ENCODE data around the gene CTNNA2.
A peak's percentile ranks its signal among the peaks of the same experiment; 100 is the strongest.
"Not testable (repeated sequence)": the region's sequence is repeated elsewhere in the genome, so short reads cannot be mapped to it uniquely, and the experiment has no call there.

CTNNA2 gene

GRCh38 chr2:80086831-80087230, 574.0 kb downstream of the CTNNA2 start (continued):
- TF ChIP-seq, protein P1, sequence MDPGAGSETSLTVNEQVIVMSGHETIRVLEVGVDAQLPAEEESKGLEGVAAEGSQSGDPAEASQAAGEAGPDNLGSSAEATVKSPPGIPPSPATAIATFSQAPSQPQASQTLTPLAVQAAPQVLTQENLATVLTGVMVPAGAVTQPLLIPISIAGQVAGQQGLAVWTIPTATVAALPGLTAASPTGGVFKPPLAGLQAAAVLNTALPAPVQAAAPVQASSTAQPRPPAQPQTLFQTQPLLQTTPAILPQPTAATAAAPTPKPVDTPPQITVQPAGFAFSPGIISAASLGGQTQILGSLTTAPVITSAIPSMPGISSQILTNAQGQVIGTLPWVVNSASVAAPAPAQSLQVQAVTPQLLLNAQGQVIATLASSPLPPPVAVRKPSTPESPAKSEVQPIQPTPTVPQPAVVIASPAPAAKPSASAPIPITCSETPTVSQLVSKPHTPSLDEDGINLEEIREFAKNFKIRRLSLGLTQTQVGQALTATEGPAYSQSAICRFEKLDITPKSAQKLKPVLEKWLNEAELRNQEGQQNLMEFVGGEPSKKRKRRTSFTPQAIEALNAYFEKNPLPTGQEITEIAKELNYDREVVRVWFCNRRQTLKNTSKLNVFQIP (CRISPR knock-in tag; IDR thresholded peaks at IDR 0.05; ENCODE audit: borderline replicate concordance, low read depth): no peak; the same call in 1 of the 2 replicates
- TF ChIP-seq PPARA (CRISPR knock-in tag; IDR thresholded peaks at IDR 0.05; ENCODE audit: borderline replicate concordance): 0 out of 2 replicates have a peak, but pooled peaks have one; percentile 21

DNA sequence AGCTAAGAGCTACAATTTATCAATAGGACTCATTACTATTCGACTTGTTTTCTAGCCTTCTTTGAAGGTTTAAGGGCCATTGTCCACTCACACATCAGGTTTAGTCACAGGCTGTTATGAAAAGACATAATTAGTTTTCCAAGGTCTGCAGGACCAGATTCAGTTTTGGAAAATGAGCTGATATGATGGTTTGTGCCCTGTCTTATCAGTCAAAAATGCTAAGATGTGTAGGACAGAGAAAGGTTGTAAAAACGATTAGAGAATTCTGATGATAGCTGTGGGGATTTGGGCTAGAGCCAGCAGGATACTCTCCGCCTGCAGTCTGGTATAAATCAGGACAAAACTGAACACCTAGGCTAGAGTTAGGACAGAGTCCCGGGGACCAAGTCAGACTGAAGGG, 578.4 kb downstream of the CTNNA2 start:
- TF ChIP-seq ESRRG (CRISPR knock-in tag; IDR thresholded peaks at IDR 0.05): no peak
- TF ChIP-seq TCF4 (CRISPR knock-in tag; IDR thresholded peaks at IDR 0.05; ENCODE audit: borderline replicate concordance): peak; percentile 45; the same call in 1 of the 2 replicates
- TF ChIP-seq ISL1 (CRISPR knock-in tag; IDR thresholded peaks at IDR 0.05): peak; percentile 66; the same call in 1 of the 2 replicates
- no peak for TF ChIP-seq ZFP30 (CRISPR knock-in tag; IDR thresholded peaks at IDR 0.05)
- TF ChIP-seq ARNTL (CRISPR knock-in tag; IDR thresholded peaks at IDR 0.05; ENCODE audit: borderline replicate concordance, low read depth): no peak
- TF ChIP-seq ZNF565 (CRISPR knock-in tag; conservative IDR thresholded peaks at IDR 0.05; ENCODE audit: low read depth): no peak
- TF ChIP-seq, protein P2, sequence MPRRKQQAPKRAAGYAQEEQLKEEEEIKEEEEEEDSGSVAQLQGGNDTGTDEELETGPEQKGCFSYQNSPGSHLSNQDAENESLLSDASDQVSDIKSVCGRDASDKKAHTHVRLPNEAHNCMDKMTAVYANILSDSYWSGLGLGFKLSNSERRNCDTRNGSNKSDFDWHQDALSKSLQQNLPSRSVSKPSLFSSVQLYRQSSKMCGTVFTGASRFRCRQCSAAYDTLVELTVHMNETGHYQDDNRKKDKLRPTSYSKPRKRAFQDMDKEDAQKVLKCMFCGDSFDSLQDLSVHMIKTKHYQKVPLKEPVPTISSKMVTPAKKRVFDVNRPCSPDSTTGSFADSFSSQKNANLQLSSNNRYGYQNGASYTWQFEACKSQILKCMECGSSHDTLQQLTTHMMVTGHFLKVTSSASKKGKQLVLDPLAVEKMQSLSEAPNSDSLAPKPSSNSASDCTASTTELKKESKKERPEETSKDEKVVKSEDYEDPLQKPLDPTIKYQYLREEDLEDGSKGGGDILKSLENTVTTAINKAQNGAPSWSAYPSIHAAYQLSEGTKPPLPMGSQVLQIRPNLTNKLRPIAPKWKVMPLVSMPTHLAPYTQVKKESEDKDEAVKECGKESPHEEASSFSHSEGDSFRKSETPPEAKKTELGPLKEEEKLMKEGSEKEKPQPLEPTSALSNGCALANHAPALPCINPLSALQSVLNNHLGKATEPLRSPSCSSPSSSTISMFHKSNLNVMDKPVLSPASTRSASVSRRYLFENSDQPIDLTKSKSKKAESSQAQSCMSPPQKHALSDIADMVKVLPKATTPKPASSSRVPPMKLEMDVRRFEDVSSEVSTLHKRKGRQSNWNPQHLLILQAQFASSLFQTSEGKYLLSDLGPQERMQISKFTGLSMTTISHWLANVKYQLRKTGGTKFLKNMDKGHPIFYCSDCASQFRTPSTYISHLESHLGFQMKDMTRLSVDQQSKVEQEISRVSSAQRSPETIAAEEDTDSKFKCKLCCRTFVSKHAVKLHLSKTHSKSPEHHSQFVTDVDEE (CRISPR knock-in tag; IDR thresholded peaks at IDR 0.05): peak; percentile 52
- TF ChIP-seq, protein P3, sequence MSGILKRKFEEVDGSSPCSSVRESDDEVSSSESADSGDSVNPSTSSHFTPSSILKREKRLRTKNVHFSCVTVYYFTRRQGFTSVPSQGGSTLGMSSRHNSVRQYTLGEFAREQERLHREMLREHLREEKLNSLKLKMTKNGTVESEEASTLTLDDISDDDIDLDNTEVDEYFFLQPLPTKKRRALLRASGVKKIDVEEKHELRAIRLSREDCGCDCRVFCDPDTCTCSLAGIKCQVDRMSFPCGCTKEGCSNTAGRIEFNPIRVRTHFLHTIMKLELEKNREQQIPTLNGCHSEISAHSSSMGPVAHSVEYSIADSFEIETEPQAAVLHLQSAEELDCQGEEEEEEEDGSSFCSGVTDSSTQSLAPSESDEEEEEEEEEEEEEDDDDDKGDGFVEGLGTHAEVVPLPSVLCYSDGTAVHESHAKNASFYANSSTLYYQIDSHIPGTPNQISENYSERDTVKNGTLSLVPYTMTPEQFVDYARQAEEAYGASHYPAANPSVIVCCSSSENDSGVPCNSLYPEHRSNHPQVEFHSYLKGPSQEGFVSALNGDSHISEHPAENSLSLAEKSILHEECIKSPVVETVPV (CRISPR knock-in tag; IDR thresholded peaks at IDR 0.05): no peak
- TF ChIP-seq GLIS3 (CRISPR knock-in tag; IDR thresholded peaks at IDR 0.05): no peak
- no peak for TF ChIP-seq CREB5 (CRISPR knock-in tag; IDR thresholded peaks at IDR 0.05; ENCODE audit: low read depth)
- ATAC-seq: no peak

GRCh38 chr2:80092474-80092873, 579.6 kb downstream of the CTNNA2 start:
- no peak for ATAC-seq

GRCh38 chr2:80098503-80098902, 585.7 kb downstream of the CTNNA2 start:
- not testable (repeated sequence) for ATAC-seq

More at GRCh38 chr2:80092474-80092873, 579.6 kb downstream of the CTNNA2 start:
- TF ChIP-seq TCF4 (CRISPR knock-in tag; IDR thresholded peaks at IDR 0.05; ENCODE audit: borderline replicate concordance) (no peak), OSR1 (CRISPR knock-in tag; IDR thresholded peaks at IDR 0.05) (no peak), PPARA (CRISPR knock-in tag; IDR thresholded peaks at IDR 0.05; ENCODE audit: borderline replicate concordance) (no peak), ZNF565 (CRISPR knock-in tag; conservative IDR thresholded peaks at IDR 0.05; ENCODE audit: low read depth) (no peak), ZNF8 (CRISPR knock-in tag; IDR thresholded peaks at IDR 0.05) (no peak), PATZ1 (CRISPR knock-in tag; IDR thresholded peaks at IDR 0.05; ENCODE audit: borderline replicate concordance) (no peak), ZFP30 (CRISPR knock-in tag; IDR thresholded peaks at IDR 0.05) (no peak), BACH2 (CRISPR knock-in tag; IDR thresholded peaks at IDR 0.05; ENCODE audit: borderline replicate concordance) (no peak), ESRRG (CRISPR knock-in tag; IDR thresholded peaks at IDR 0.05) (no peak), ZC3H10 (CRISPR knock-in tag; IDR thresholded peaks at IDR 0.05) (no peak), ARNTL (CRISPR knock-in tag; IDR thresholded peaks at IDR 0.05; ENCODE audit: borderline replicate concordance, low read depth) (no peak), CSDC2 (CRISPR knock-in tag; IDR thresholded peaks at IDR 0.05) (no peak), GLIS3 (CRISPR knock-in tag; IDR thresholded peaks at IDR 0.05) (no peak), TOX (CRISPR knock-in tag; IDR thresholded peaks at IDR 0.05; ENCODE audit: borderline replicate concordance) (no peak), RARB (CRISPR knock-in tag; IDR thresholded peaks at IDR 0.05) (no peak)
- TF ChIP-seq, protein P2 (CRISPR knock-in tag; IDR thresholded peaks at IDR 0.05): no peak
- TF ChIP-seq, protein P3 (CRISPR knock-in tag; IDR thresholded peaks at IDR 0.05): no peak
